ENCODE measurements around the gene APOF. TPM values are rescaled to one million over a fixed set of nuclear protein-coding genes. Genes with fewer than 3 reads are reported as not detected.

APOF gene
- total and polyA plus RNA-seq, 9 of the 15 experiments (the other 6 are each of a cell fraction or from before 2014, with no cell fraction given): 0.09 to 0.15 (median 0.12) TPM; not detected in 5

DNA sequence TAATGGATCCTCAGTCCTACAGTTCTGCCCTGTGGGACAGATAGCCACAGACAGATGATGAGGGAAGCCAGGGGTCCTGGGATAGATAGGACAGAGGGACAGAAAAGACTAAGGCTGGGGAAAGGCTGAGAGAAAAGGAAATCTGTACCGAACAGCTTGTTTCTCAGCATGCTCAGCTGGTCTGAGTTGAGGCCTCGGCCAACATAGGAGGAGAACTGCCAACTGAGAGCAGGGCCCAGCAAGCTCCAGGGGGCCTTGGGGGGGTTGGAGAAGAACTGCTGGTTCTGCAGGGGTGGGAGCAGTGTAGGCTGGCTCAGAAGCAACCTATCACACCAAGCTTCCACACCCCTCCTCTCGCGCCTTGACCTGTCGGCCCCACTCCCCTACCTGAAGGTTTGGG lies 13.9 kb downstream of the APOF start:
- Histone ChIP-seq H4K20me1 (replicated peaks; ENCODE audit: control insufficient read depth, insufficient read depth, low read length) (no peaks in the 10 kb centered on the region), H3K27ac (ENCODE audit: extremely low read depth, low read depth, low read length) (no peak overlapping the region), H2AFZ (ENCODE audit: low read depth, low read length) (no peak overlapping the region), H3K4me1 (replicated peaks in 1 of 2; ENCODE audit: control insufficient read depth in 2 of 2, insufficient read depth in 2 of 2, low read length in 2 of 2) (no peaks in the 10 kb centered on the region; a peak in 1 of 5 replicates), H3K36me3 (ENCODE audit: control insufficient read depth, insufficient read depth, low read length) (peaks cover 73% of the 10 kb centered on the region; the same call in 2 of the 3 replicates), H3K4me2 (ENCODE audit: insufficient read depth, low read length) (no peak overlapping the region), H3K27me3 (ENCODE audit: control insufficient read depth in 2 of 2, insufficient read depth in 2 of 2, low read length in 2 of 2) (no peaks in the 10 kb centered on the region), H3K4me3 (no peak overlapping the region), H3K79me2 (ENCODE audit: control insufficient read depth, insufficient read depth, low read length) (no peaks in the 10 kb centered on the region), H3K9me1 (ENCODE audit: control insufficient read depth, insufficient read depth, low read length) (peaks cover 4% of the 10 kb centered on the region), H3K9ac (ENCODE audit: insufficient read depth in 1 of 2, low read depth in 2 of 2, low read length in 2 of 2) (no peak overlapping the region), H3K9me3 (replicated peaks; ENCODE audit: control insufficient read depth, insufficient read depth, low read depth, low read length) (no peaks in the 10 kb centered on the region)
- no TSS peak for BruUV-seq (replicated peaks)
- in situ Hi-C loops (cut with MboI) (no loop called here), intact Hi-C loops (cut with micrococcal nuclease) (no loop called here)
- CTCF ChIA-PET (ENCODE audit: low intra/inter-chr PET ratio): no interaction called here
- ATAC-seq: no peak
- FAIRE-seq: no peak
- POLR2A ChIA-PET: interaction anchor here (0.6 to 19.4 kb wide), 5 partner anchors 6 to 115 kb away, joined by 3 to 274 read pairs (median 5); partner anchors contain the start of genes APOF, IL23A, PAN2 and STAT2
- DNase-seq (ENCODE audit: extremely low read depth in 1 of 4, low spot score in 3 of 4): no peak
- 92% methylated on average over 5 of the region's 5 CpGs for WGBS (ENCODE audit: insufficient coverage, low coverage, missing lambda C conversion rate)
- no peak for TF ChIP-seq FOXA3 (CRISPR knock-in tag; conservative IDR thresholded peaks at IDR 0.05 in 1 of 2, IDR thresholded peaks at IDR 0.05 in 1 of 2)
- TF ChIP-seq HLTF (IDR thresholded peaks at IDR 0.05): no peak
- TF ChIP-seq, protein P1, sequence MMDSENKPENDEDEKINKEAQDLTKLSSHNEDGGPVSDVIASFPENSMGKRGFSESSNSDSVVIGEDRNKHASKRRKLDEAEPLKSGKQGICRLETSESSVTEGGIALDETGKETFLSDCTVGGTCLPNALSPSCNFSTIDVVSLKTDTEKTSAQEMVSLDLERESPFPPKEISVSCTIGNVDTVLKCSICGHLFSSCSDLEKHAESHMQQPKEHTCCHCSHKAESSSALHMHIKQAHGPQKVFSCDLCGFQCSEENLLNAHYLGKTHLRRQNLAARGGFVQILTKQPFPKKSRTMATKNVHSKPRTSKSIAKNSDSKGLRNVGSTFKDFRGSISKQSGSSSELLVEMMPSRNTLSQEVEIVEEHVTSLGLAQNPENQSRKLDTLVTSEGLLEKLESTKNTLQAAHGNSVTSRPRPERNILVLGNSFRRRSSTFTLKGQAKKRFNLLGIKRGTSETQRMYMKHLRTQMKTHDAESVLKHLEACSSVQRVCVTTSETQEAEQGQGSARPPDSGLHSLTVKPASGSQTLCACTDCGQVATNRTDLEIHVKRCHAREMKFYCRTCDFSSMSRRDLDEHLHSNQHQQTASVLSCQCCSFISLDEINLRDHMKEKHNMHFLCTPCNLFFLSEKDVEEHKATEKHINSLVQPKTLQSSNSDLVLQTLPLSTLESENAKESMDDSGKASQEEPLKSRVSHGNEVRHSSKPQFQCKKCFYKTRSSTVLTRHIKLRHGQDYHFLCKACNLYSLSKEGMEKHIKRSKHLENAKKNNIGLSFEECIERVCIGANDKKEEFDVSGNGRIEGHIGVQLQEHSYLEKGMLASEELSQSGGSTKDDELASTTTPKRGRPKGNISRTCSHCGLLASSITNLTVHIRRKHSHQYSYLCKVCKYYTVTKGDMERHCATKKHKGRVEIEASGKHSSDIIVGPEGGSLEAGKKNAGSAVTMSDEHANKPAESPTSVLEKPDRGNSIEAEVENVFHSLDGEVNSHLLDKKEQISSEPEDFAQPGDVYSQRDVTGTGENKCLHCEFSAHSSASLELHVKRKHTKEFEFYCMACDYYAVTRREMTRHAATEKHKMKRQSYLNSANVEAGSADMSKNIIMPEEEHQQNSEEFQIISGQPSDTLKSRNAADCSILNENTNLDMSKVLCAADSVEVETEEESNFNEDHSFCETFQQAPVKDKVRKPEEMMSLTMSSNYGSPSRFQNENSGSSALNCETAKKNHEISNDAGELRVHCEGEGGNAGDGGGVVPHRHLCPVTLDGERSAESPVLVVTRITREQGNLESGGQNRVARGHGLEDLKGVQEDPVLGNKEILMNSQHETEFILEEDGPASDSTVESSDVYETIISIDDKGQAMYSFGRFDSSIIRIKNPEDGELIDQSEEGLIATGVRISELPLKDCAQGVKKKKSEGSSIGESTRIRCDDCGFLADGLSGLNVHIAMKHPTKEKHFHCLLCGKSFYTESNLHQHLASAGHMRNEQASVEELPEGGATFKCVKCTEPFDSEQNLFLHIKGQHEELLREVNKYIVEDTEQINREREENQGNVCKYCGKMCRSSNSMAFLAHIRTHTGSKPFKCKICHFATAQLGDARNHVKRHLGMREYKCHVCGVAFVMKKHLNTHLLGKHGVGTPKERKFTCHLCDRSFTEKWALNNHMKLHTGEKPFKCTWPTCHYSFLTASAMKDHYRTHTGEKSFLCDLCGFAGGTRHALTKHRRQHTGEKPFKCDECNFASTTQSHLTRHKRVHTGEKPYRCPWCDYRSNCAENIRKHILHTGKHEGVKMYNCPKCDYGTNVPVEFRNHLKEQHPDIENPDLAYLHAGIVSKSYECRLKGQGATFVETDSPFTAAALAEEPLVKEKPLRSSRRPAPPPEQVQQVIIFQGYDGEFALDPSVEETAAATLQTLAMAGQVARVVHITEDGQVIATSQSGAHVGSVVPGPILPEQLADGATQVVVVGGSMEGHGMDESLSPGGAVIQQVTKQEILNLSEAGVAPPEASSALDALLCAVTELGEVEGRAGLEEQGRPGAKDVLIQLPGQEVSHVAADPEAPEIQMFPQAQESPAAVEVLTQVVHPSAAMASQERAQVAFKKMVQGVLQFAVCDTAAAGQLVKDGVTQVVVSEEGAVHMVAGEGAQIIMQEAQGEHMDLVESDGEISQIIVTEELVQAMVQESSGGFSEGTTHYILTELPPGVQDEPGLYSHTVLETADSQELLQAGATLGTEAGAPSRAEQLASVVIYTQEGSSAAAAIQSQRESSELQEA (IDR thresholded peaks at IDR 0.05; ENCODE audit: low read depth): no peak
- no peak for TF ChIP-seq RERE (CRISPR knock-in tag; IDR thresholded peaks at IDR 0.05; ENCODE audit: borderline replicate concordance)
- TF ChIP-seq ZEB2 (IDR thresholded peaks at IDR 0.05): no peak
- TF ChIP-seq ZNF354B (CRISPR knock-in tag; IDR thresholded peaks at IDR 0.05): no peak
- no peak for TF ChIP-seq ASH1L (IDR thresholded peaks at IDR 0.05; ENCODE audit: borderline replicate concordance, low read depth, partially characterized antibody)
- no peak for TF ChIP-seq MED1 (CRISPR knock-in tag; IDR thresholded peaks at IDR 0.05; ENCODE audit: borderline replicate concordance)
- no peak for TF ChIP-seq ZC3H4 (CRISPR knock-in tag; IDR thresholded peaks at IDR 0.05; ENCODE audit: borderline replicate concordance)
- no peak for TF ChIP-seq ZNF212 (CRISPR knock-in tag; IDR thresholded peaks at IDR 0.05)

Data from K562 (cell line).